Measurements from ENCODE around the gene NUDT14. TPM values are rescaled to one million over a fixed set of nuclear protein-coding genes. Genes with fewer than 3 reads are reported as not detected.
A peak's percentile ranks its signal among the peaks of the same experiment; 100 is the strongest.

The NUDT14 gene
- total RNA-seq, 4 donors from 2014 or later: 6.6 to 47.7 (median 25.7) TPM

GRCh38 chr14:105178069-105178867 lies 2.8 kb downstream of the NUDT14 start:
- Histone ChIP-seq H3K36me3 (no peaks in the 10 kb centered on the region), H3K27ac (no peak overlapping the region), H3K4me1 (peaks cover 4 to 36% (median 14%) of the 10 kb centered on the region in 4 donors), H3K9me3 (no peaks in the 10 kb centered on the region), H3K4me3 (no peak overlapping the region), H3K27me3 (no peaks in the 10 kb centered on the region)
- no peak for TF ChIP-seq CTCF (IDR thresholded peaks at IDR 0.05)
- TF ChIP-seq POLR2A (IDR thresholded peaks at IDR 0.05): no peak
- DNase-seq: no peak

GRCh38 chr14:105177082-105177481 lies 4.0 kb downstream of the NUDT14 start:
- H3K27ac ChIP-seq: no peak overlapping the region
- H3K9me3 ChIP-seq: no peaks in the 10 kb centered on the region
- no peaks in the 10 kb centered on the region for H3K36me3 ChIP-seq
- H3K27me3 ChIP-seq: no peaks in the 10 kb centered on the region
- no peak for TF ChIP-seq POLR2A (IDR thresholded peaks at IDR 0.05)
- no peak for TF ChIP-seq CTCF (IDR thresholded peaks at IDR 0.05)
- H3K4me3 ChIP-seq: no peak overlapping the region
- peaks cover 4 to 30% (median 14%) of the 10 kb centered on the region in 4 donors for H3K4me1 ChIP-seq
- no peak for DNase-seq

- H3K27me3 ChIP-seq: no peaks in the 10 kb centered on the region
- TF ChIP-seq CTCF (IDR thresholded peaks at IDR 0.05): no peak
- no peak for TF ChIP-seq POLR2A (IDR thresholded peaks at IDR 0.05)
- no peak overlapping the region for H3K4me3 ChIP-seq
- no peaks in the 10 kb centered on the region for H3K36me3 ChIP-seq
- no peaks in the 10 kb centered on the region for H3K9me3 ChIP-seq
- H3K4me1 ChIP-seq: peaks cover 1 to 25% (median 14%) of the 10 kb centered on the region in 4 donors
- no peak for DNase-seq
- no peak overlapping the region for H3K27ac ChIP-seq
These were observed 4.6 kb downstream of the NUDT14 start for GRCh38 chr14:105176513-105176912.

GRCh38 chr14:105173901-105174894 lies 6.9 kb downstream of the NUDT14 start:
- H3K4me1 ChIP-seq: peaks cover 0 to 27% (median 15%) of the 10 kb centered on the region in 4 donors
- DNase-seq: peak in 2 of 3 donors; percentile 48 to 72
- no peak for TF ChIP-seq POLR2A (IDR thresholded peaks at IDR 0.05)
- no peak for TF ChIP-seq CTCF (IDR thresholded peaks at IDR 0.05)
- H3K36me3 ChIP-seq: no peaks in the 10 kb centered on the region
- no peaks in the 10 kb centered on the region for H3K27me3 ChIP-seq
- H3K27ac ChIP-seq: peak overlapping the region in 1 of 4 donors; percentile 19
- no peaks in the 10 kb centered on the region for H3K9me3 ChIP-seq
- H3K4me3 ChIP-seq: peak overlapping the region in 1 of 4 donors; percentile 9

GRCh38 chr14:105173145-105173544 lies 8.0 kb downstream of the NUDT14 start:
- H3K27ac ChIP-seq: no peak overlapping the region
- no peaks in the 10 kb centered on the region for H3K27me3 ChIP-seq
- DNase-seq: no peak
- H3K4me1 ChIP-seq: peaks cover 0 to 31% (median 17%) of the 10 kb centered on the region in 4 donors
- H3K36me3 ChIP-seq: no peaks in the 10 kb centered on the region
- no peak overlapping the region for H3K4me3 ChIP-seq
- no peak for TF ChIP-seq POLR2A (IDR thresholded peaks at IDR 0.05)
- TF ChIP-seq CTCF (IDR thresholded peaks at IDR 0.05): no peak
- no peaks in the 10 kb centered on the region for H3K9me3 ChIP-seq

All from Peyer's patch (tissue), 4 donors.